Body of pancreas (tissue), 4 donors: ENCODE data around the gene PPP2R5C. TPM values are rescaled to one million over a fixed set of nuclear protein-coding genes. Genes with fewer than 3 reads are reported as not detected.

Experiments
- ATAC-seq: fragments of 150-250 bp; one replicate; pipeline ENCODE4 v1.9.1; 2016
- DNase-seq, 4 donors: peaks; one replicate each; pipeline ENCODE4 v3.0.0-alpha.2; 2019
- H3K27ac ChIP-seq, 4 donors: fragments of 200-600 bp; sonication (generic); 1 replicate in 3 of 4; 2 replicates in 1 of 4; pipeline versions ENCODE4 v1.5.1 to v1.6.1; 2016 to 2019; ENCODE audit warnings: mild to moderate bottlenecking in 1 of 4, mixed read lengths in 1 of 4, moderate library complexity in 1 of 4
- H3K27me3 ChIP-seq, 2 donors: fragments of 200-600 bp; sonication (generic); one replicate each; pipeline ENCODE4 v1.6.0; 2016; ENCODE audit warnings: mild to moderate bottlenecking in 1 of 2
- H3K36me3 ChIP-seq, 2 donors: fragments of 200-600 bp; sonication (generic); replicated peaks in 1 of 2; 2 replicates each; pipeline ENCODE4 v1.5.1; 2016; ENCODE audit warnings: low read depth in 2 of 2; ENCODE audit not compliant: insufficient read depth in 1 of 2
- H3K4me1 ChIP-seq: fragments of 200-600 bp; sonication (generic); one replicate; pipeline ENCODE4 v1.6.0; 2016
- H3K4me3 ChIP-seq, 2 donors: fragments of 200-600 bp; sonication (generic); 1 replicate in 1 of 2; 2 replicates in 1 of 2; pipeline ENCODE4 v1.5.1; 2016 to 2019
- H3K9me3 ChIP-seq, 3 donors: fragments of 200-600 bp; sonication (generic); 1 replicate in 2 of 3; 2 replicates in 1 of 3; pipeline ENCODE4 v1.5.1; 2016
- CTCF ChIP-seq, 7 experiments: fragments of 450-650 bp in 4 of 7; fragments of 200-600 bp in 3 of 7; sonication (generic) in 3 of 7; IDR thresholded peaks; one replicate each; pipeline ENCODE4 v1.5.1; 2016 to 2019; ENCODE audit warnings: antibody characterized with exemption in 7 of 7
- POLR2A ChIP-seq, 3 donors: fragments of 450-650 bp; IDR thresholded peaks; one replicate each; pipeline ENCODE4 v1.6.1; 2016; ENCODE audit warnings: antibody characterized with exemption in 3 of 3, mild to moderate bottlenecking in 2 of 3
- WGBS, 2 donors: methylation state at CpG; one replicate each; pipeline ENCODE4 v1.1.5; 2017; 5-methylcytosine and 5-hydroxymethylcytosine counted together
- intact Hi-C: fragments of 100-400 bp; cut with DNase I; formaldehyde crosslinking; loops from one replicate; pipeline ENCODE4 v1.15.1; 2023
- total RNA-seq, 2 donors: library from RNA; depleted of rRNA; stranded (reverse); fragments of >200 nt; gene quantifications; one replicate each; pipeline ENCODE4 v1.1.0, GENCODE V29; 2016

The PPP2R5C gene
- total RNA-seq, 2 donors from 2014 or later = 59.0 to 77.6 TPM

- no peak for TF ChIP-seq POLR2A (IDR thresholded peaks at IDR 0.05)
- TF ChIP-seq CTCF (IDR thresholded peaks at IDR 0.05) = no peak
- H3K27ac ChIP-seq = no peak overlapping the region
- WGBS, 2 donors = 62 to 65% methylated on average over 10 to 13 of the region's 13 CpGs
- intact Hi-C loops = no loop called here
- H3K36me3 ChIP-seq = no peaks in the 10 kb centered on the region
- H3K9me3 ChIP-seq = no peaks in the 10 kb centered on the region
- no peaks in the 10 kb centered on the region for H3K4me1 ChIP-seq
- DNase-seq (no peak), ATAC-seq (no peak)
- H3K4me3 ChIP-seq = no peak overlapping the region
- no peaks in the 10 kb centered on the region for H3K27me3 ChIP-seq
These were observed 176.6 kb downstream of the PPP2R5C start for GRCh38 chr14:101937926-101938767.

DNA sequence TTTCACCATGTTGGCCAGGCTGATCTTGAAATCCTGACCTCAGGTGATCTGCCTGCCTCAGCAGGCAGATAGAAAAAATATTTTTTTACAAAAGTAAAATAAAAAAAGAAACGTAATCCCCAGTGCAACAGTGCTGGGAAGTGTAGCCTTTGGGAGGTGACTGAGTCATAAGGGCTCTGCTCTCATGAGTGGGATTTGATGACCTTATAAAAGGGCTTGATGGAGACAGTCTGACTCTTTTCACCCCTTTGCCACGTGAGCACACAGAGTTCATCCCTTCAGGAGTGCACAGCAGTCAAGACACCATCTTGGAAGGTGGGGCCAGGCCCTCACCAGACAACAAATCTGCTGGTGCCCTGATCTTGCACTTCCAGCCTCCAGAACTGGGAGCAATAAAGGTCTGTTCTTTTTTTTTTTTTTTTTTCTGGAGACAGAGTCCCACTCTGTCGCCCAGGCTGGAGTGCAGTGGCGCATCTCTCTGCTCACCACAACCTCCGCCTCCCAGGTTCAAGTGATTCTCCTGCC is 178.2 kb downstream of the PPP2R5C start:
- H3K9me3 ChIP-seq = no peaks in the 10 kb centered on the region
- ATAC-seq (no peak), DNase-seq (no peak)
- WGBS, 2 donors = 62% methylated on average over 5 of the region's 5 CpGs
- H3K36me3 ChIP-seq = no peaks in the 10 kb centered on the region
- H3K4me3 ChIP-seq = no peak overlapping the region
- H3K27me3 ChIP-seq = no peaks in the 10 kb centered on the region
- no peak for TF ChIP-seq CTCF (IDR thresholded peaks at IDR 0.05)
- TF ChIP-seq POLR2A (IDR thresholded peaks at IDR 0.05) = no peak
- intact Hi-C loops = no loop called here
- no peaks in the 10 kb centered on the region for H3K4me1 ChIP-seq
- no peak overlapping the region for H3K27ac ChIP-seq

DNA sequence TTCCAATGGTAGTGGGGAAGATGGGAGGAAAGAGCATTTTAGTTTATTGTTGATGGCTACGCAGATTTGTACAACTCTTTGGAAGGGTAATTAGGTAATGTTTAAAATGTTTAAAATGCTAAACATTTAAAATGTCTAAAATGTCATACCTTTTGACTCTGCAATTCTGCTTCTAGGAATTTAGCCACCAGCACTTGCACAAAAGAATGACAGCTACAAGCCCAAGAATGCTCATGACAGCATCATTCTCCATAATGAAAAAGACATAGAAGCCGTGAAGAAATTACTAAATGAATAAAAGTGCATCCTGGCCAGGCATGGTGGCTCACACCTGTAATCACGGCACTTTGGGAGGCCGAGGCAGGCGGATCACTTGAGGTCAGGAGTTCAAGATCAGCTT is 182.9 kb downstream of the PPP2R5C start:
- Histone ChIP-seq H3K9me3 (no peaks in the 10 kb centered on the region), H3K27me3 (no peaks in the 10 kb centered on the region), H3K4me1 (peaks cover 9% of the 10 kb centered on the region), H3K27ac (no peak overlapping the region), H3K36me3 (no peaks in the 10 kb centered on the region), H3K4me3 (no peak overlapping the region)
- intact Hi-C loops = no loop called here
- TF ChIP-seq POLR2A (IDR thresholded peaks at IDR 0.05) = no peak
- no peak for TF ChIP-seq CTCF (IDR thresholded peaks at IDR 0.05)
- DNase-seq (no peak), ATAC-seq (no peak)
- 59 to 65% methylated on average over 5 of the region's 5 CpGs for WGBS, 2 donors

DNA sequence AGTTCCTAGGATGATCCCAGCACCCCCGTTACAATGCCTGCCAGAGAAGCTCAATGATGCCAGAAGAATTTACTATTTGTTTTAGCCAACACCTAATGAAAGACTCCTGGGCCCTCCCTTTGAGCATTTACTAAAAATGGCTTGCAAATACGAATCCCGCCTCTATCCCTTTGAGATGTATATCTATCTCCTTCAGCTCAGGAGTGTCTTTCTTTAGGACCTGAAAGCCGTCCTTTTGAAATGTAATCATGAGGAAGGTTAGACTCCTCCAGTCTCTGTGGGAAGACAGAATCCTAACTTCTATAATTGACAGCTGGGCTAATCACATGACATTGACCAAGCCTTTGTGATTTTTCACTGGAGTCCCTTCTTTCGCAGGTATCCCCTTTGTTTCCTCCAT is 183.7 kb downstream of the PPP2R5C start:
- intact Hi-C loops = no loop called here
- 14 to 23% methylated on average over 5 of the region's 5 CpGs for WGBS, 2 donors

More for the DNA sequence above, 183.7 kb downstream of the PPP2R5C start:
- no peak for TF ChIP-seq CTCF (IDR thresholded peaks at IDR 0.05)
- no peak for TF ChIP-seq POLR2A (IDR thresholded peaks at IDR 0.05)
- H3K27me3 ChIP-seq = no peaks in the 10 kb centered on the region
- no peak overlapping the region for H3K4me3 ChIP-seq
- DNase-seq (no peak), ATAC-seq (no peak)
- H3K4me1 ChIP-seq = peaks cover 16% of the 10 kb centered on the region
- H3K27ac ChIP-seq = no peak overlapping the region
- no peaks in the 10 kb centered on the region for H3K9me3 ChIP-seq
- H3K36me3 ChIP-seq = no peaks in the 10 kb centered on the region
